HepG2 (cell line): ENCODE results near the gene DIS3L2. TPM values are rescaled to one million over a fixed set of nuclear protein-coding genes. Genes with fewer than 3 reads are reported as not detected.

Experiments used
- ATAC-seq: fragments of 200-7000 bp; cut with Tn5 transposase; 3 replicates; pipeline ENCODE4 v1.9.1; 2020; ENCODE audit warnings: mild to moderate bottlenecking, moderate library complexity
- BruUV-seq: library from RNA; stranded (reverse); fragments of 400-500 nt; replicated peaks from 2 replicates; lab custom pipeline; 2021; lab: Mats Ljungman, UMichigan
- CTCF ChIA-PET: fragments of 300-600 bp; formaldehyde crosslinking; extraction: SDS; loops from one replicate; lab custom pipeline; 2021; ENCODE audit warnings: low total read pairs, inconsistent platforms, low intra/inter-chr PET ratio; lab: Yijun Ruan, JAX
- POLR2A ChIA-PET: fragments of 350-600 bp; sonication (Branson Sonifier 250); formaldehyde crosslinking; loops from one replicate; lab custom pipeline; 2020; ENCODE audit warnings: antibody characterized with exemption, inconsistent platforms; lab: Yijun Ruan, JAX
- DNase-seq: peaks from one replicate; pipeline ENCODE4 v3.0.0-alpha.2; 2015; ENCODE audit warnings: low spot score
- FAIRE-seq: peaks from 3 replicates; lab custom pipeline; 2011; peaks lifted over from hg19 to GRCh38; lab: Jason Lieb, UNC
- H2AFZ ChIP-seq: one replicate; pipeline ENCODE4 v1.6.1; 2011; ENCODE audit warnings: low read length, inconsistent platforms
- H3K27ac ChIP-seq: fragments of 300-600 bp; 3 replicates; pipeline ENCODE4 v1.8.0; 2011; ENCODE audit warnings: mixed run types, mild to moderate bottlenecking, mixed read lengths, low read length, inconsistent platforms; ENCODE audit not compliant: insufficient read depth; ENCODE audit errors: extremely low read length
- H3K27me3 ChIP-seq, 2 experiments: fragments of 200-600 bp in 1 of 2; 2 replicates in 1 of 2; 3 replicates in 1 of 2; pipeline versions ENCODE4 v1.6.0 to v1.8.0; 2011; ENCODE audit warnings: low read length in 2 of 2, mild to moderate bottlenecking in 2 of 2, moderate library complexity in 2 of 2, inconsistent platforms in 1 of 2; ENCODE audit not compliant: insufficient read depth in 2 of 2, control insufficient read depth in 1 of 2
- H3K36me3 ChIP-seq, 2 experiments: fragments of 200-600 bp in 1 of 2; replicated peaks in 1 of 2; 2 replicates in 1 of 2; 3 replicates in 1 of 2; pipeline versions ENCODE4 v1.5.1 to v1.8.0; 2011; ENCODE audit warnings: low read length in 2 of 2, inconsistent platforms in 1 of 2; ENCODE audit not compliant: insufficient read depth in 2 of 2, control insufficient read depth in 1 of 2
- H3K4me1 ChIP-seq: 2 replicates; pipeline ENCODE4 v1.5.1; 2012; ENCODE audit warnings: low read length, inconsistent platforms; ENCODE audit not compliant: insufficient read depth
- H3K4me2 ChIP-seq: 2 replicates; pipeline ENCODE4 v1.6.0; 2011; ENCODE audit warnings: low read depth, low read length, inconsistent platforms
- H3K4me3 ChIP-seq, 3 experiments: fragments of 200-600 bp in 1 of 3; sonication (generic), shearing (Covaris generic) in 1 of 3; replicated peaks in 1 of 3; 2 replicates each; pipeline ENCODE4 v1.5.1; 2011 to 2016; ENCODE audit warnings: low read length in 3 of 3, inconsistent platforms in 2 of 3, low read depth in 2 of 3, mild to moderate bottlenecking in 2 of 3, control low read depth in 1 of 3, mixed read lengths in 1 of 3; ENCODE audit not compliant: insufficient read depth in 1 of 3
- H3K79me2 ChIP-seq: one replicate; pipeline ENCODE4 v1.6.1; 2011; ENCODE audit warnings: low read length, inconsistent platforms; ENCODE audit not compliant: insufficient read depth
- H3K9ac ChIP-seq: 2 replicates; pipeline ENCODE4 v1.6.0; 2011; ENCODE audit warnings: mild to moderate bottlenecking, low read depth, low read length, inconsistent platforms; ENCODE audit not compliant: insufficient read depth
- H3K9me3 ChIP-seq: 2 replicates; pipeline ENCODE4 v1.5.1; 2012; ENCODE audit warnings: mild to moderate bottlenecking, low read length
- H4K20me1 ChIP-seq: 2 replicates; pipeline ENCODE4 v1.6.0; 2011; ENCODE audit warnings: inconsistent platforms, mild to moderate bottlenecking, low read length, moderate library complexity; ENCODE audit not compliant: insufficient read depth
- ATAD3A ChIP-seq: sonication (generic); formaldehyde crosslinking; IDR thresholded peaks from 2 replicates; pipeline ENCODE4 v1.4.0; 2020; ENCODE audit warnings: missing genetic modification reagents
- EED ChIP-seq: sonication (generic); formaldehyde crosslinking; IDR thresholded peaks from 2 replicates; pipeline ENCODE4 v1.5.0; 2020; ENCODE audit warnings: mild to moderate bottlenecking, missing genetic modification reagents
- GABPA ChIP-seq, 2 experiments: IDR thresholded peaks; 2 replicates each; pipeline ENCODE4 v1.6.1; 2011 to 2016; ENCODE audit warnings: low read depth in 2 of 2, low read length in 1 of 2, missing biosample characterization in 1 of 2, missing genetic modification characterization in 1 of 2
- TEAD3 ChIP-seq: optimal IDR thresholded peaks from 2 replicates; pipeline ENCODE3; 2016; ENCODE audit warnings: borderline replicate concordance
- ZNF136 ChIP-seq: sonication (generic); formaldehyde crosslinking; IDR thresholded peaks from 2 replicates; pipeline ENCODE4 v1.8.1; 2022; ENCODE audit warnings: low read depth, mild to moderate bottlenecking, moderate library complexity, missing genetic modification reagents
- ZNF34 ChIP-seq: sonication (generic); formaldehyde crosslinking; IDR thresholded peaks from 2 replicates; pipeline ENCODE4 v1.4.0; 2020; ENCODE audit warnings: mild to moderate bottlenecking, missing genetic modification reagents, borderline replicate concordance
- ZNF546 ChIP-seq: sonication (generic); formaldehyde crosslinking; conservative IDR thresholded peaks from 2 replicates; pipeline ENCODE4 v1.8.1; 2023; ENCODE audit warnings: mild to moderate bottlenecking, missing genetic modification reagents
- WGBS: methylation state at CpG from one replicate; pipeline ENCODE4 v1.1.6; 2017; ENCODE audit warnings: low lambda C conversion rate; 5-methylcytosine and 5-hydroxymethylcytosine counted together
- in situ Hi-C: cut with HindIII; loops from 2 replicates; pipeline ENCODE4 v1.10.0; 2017; ENCODE audit warnings: low pct_unique_long_range_greater_than_20kb; ENCODE audit not compliant: extremely low pct_ligation_motif_present
- intact Hi-C: fragments of 100-400 bp; cut with micrococcal nuclease; formaldehyde crosslinking; loops from one replicate; pipeline ENCODE4 v1.10.0; 2022; ENCODE audit not compliant: unreplicated experiment
- polyA plus RNA-seq, 8 experiments: library from polyadenylated mRNA; depleted of rRNA in 3 of 8; stranded (reverse) in 7 of 8; unstranded in 1 of 8; fragments of >200 nt; fragmentation: Illumina TruSeq in 4 of 8; extraction: Trizol in 4 of 8; gene quantifications; 2 replicates each; pipeline versions ENCODE4 v1.2.1 to v1.2.3, GENCODE V29; 2011 to 2016; ENCODE audit warnings: low read depth in 4 of 8, missing spikeins in 1 of 8, mixed read lengths in 1 of 8; ENCODE audit not compliant: insufficient read depth in 1 of 8
- total RNA-seq, 5 experiments: library from RNA; depleted of rRNA; stranded (reverse); fragments of >200 nt; fragmentation: Illumina TruSeq; extraction: Trizol; gene quantifications; 2 replicates each; pipeline ENCODE4 v1.2.3, GENCODE V29; 2016; ENCODE audit warnings: low read depth in 1 of 5

DIS3L2 gene
- total and polyA plus RNA-seq, 2 of the 13 experiments (the other 11 are each of a cell fraction or from before 2014, with no cell fraction given): 7.0 to 23.9 TPM

DNA sequence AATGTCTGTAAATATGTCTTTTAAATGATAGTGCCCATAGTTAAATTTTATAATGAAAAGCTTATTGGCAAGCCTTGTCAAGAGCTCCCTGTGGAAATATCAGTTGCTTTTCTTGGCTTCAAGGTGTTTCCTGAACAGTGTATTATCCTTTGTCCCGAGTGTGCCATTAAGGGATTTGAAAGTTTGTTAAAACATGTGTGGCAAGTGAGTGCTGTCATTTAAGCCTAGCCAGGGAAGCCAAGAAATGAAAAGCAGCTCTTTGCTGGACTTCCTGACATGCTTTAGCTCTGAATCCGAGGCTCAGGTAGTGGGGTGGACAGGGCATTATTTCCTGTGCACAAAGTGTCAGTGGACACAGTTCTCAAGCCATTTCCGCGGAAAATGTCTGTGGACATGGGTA lies 111.5 kb downstream of the DIS3L2 start:
- H3K79me2 ChIP-seq: no peaks in the 10 kb centered on the region
- H3K4me3 ChIP-seq: no peak overlapping the region
- ATAC-seq (peak; percentile 41; the same call in 2 of the 3 replicates), DNase-seq (no peak), FAIRE-seq (no peak)
- ChIA-PET POLR2A (no interaction called here), CTCF (no interaction called here)
- H2AFZ ChIP-seq: no peak overlapping the region
- peaks cover 18% of the 10 kb centered on the region for H3K4me1 ChIP-seq
- BruUV-seq: no TSS peak
- no peak overlapping the region for H3K27ac ChIP-seq
- in situ Hi-C loops (no loop called here), intact Hi-C loops (no loop called here)
- H3K27me3 ChIP-seq: no peaks in the 10 kb centered on the region
- 87% methylated on average over 4 of the region's 4 CpGs for WGBS
- H4K20me1 ChIP-seq: no peaks in the 10 kb centered on the region
- H3K9me3 ChIP-seq: no peaks in the 10 kb centered on the region
- no peak for TF ChIP-seq ZNF136
- no peak for TF ChIP-seq GABPA (IDR thresholded peaks at IDR 0.05; ENCODE audit: low read depth, low read length)
- no peak for TF ChIP-seq GABPA (CRISPR knock-in tag; IDR thresholded peaks at IDR 0.05; ENCODE audit: low read depth)
- TF ChIP-seq ZNF546: no peak
- TF ChIP-seq ATAD3A (CRISPR knock-in tag): no peak
- no peak for TF ChIP-seq ZNF34
- TF ChIP-seq, all 625 proteins: peak for 0
- H3K36me3 ChIP-seq: no peaks in the 10 kb centered on the region
- H3K9ac ChIP-seq: no peak overlapping the region
- no peak overlapping the region for H3K4me2 ChIP-seq

DNA sequence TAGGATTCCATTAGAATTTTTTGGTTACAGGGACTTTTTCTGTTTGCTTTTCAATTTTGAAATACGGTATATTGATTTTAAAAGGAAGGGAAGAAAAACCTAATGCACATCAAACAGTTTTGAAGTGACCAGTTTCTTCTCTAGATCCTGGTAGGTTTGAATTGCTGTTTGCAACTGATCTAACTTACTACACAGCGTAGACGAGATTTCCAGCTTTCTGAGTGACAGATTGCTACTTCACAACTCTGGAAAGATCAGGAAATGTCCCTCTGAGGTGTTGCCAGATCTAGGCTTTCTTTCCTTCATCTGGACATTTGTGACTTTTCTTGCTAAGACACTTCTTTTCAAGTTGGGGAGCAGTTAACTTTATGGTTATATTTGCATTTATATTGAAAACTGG lies 112.2 kb downstream of the DIS3L2 start:
- no peak for FAIRE-seq
- 76% methylated on average over 3 of the region's 3 CpGs for WGBS
- H3K4me3 ChIP-seq: no peak overlapping the region

More for the DNA sequence above, 112.2 kb downstream of the DIS3L2 start:
- CTCF ChIA-PET: no interaction called here
- H3K9me3 ChIP-seq: no peaks in the 10 kb centered on the region
- no peaks in the 10 kb centered on the region for H4K20me1 ChIP-seq
- H3K79me2 ChIP-seq: no peaks in the 10 kb centered on the region
- no peak for DNase-seq
- intact Hi-C loops (no loop called here), in situ Hi-C loops (no loop called here)
- H2AFZ ChIP-seq: no peak overlapping the region
- no TSS peak for BruUV-seq
- no peak overlapping the region for H3K4me2 ChIP-seq
- H3K27me3 ChIP-seq: no peaks in the 10 kb centered on the region
- H3K9ac ChIP-seq: no peak overlapping the region
- H3K27ac ChIP-seq: no peak overlapping the region
- no peak for ATAC-seq
- H3K4me1 ChIP-seq: peaks cover 18% of the 10 kb centered on the region
- POLR2A ChIA-PET: no interaction called here
- TF ChIP-seq EED: no peak
- TF ChIP-seq TEAD3 (CRISPR knock-in tag): no peak
- no peaks in the 10 kb centered on the region for H3K36me3 ChIP-seq
